OCI-LY1 (cell line): ENCODE data around the gene SOX18.

Experiments
- EZH2 ChIP-seq: fragments of 200-600 bp; sonication (generic), shearing (Covaris generic); IDR thresholded peaks from 2 replicates; pipeline ENCODE4 v1.8.0; 2017; ENCODE audit warnings: borderline replicate concordance, mixed run types, mild to moderate bottlenecking, antibody characterized with exemption, low read length, moderate library complexity, mixed read lengths
- TF ChIP-seq, protein P1 (sequence below): fragments of 200-600 bp; sonication (generic), shearing (Covaris generic); IDR thresholded peaks from 2 replicates; pipeline ENCODE4 v1.5.1; 2017; ENCODE audit warnings: mild to moderate bottlenecking, antibody characterized with exemption, low read length, moderate library complexity, mixed read lengths

GRCh38 chr20:64000906-64001305 lies 48.5 kb downstream of the SOX18 start:
- TF ChIP-seq, protein P1, sequence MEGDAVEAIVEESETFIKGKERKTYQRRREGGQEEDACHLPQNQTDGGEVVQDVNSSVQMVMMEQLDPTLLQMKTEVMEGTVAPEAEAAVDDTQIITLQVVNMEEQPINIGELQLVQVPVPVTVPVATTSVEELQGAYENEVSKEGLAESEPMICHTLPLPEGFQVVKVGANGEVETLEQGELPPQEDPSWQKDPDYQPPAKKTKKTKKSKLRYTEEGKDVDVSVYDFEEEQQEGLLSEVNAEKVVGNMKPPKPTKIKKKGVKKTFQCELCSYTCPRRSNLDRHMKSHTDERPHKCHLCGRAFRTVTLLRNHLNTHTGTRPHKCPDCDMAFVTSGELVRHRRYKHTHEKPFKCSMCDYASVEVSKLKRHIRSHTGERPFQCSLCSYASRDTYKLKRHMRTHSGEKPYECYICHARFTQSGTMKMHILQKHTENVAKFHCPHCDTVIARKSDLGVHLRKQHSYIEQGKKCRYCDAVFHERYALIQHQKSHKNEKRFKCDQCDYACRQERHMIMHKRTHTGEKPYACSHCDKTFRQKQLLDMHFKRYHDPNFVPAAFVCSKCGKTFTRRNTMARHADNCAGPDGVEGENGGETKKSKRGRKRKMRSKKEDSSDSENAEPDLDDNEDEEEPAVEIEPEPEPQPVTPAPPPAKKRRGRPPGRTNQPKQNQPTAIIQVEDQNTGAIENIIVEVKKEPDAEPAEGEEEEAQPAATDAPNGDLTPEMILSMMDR = no peak
- TF ChIP-seq EZH2 = no peak
